Keratinocyte (primary cell): ENCODE measurements around the gene SMYD4.

Experiments
- EZH2 ChIP-seq: IDR thresholded peaks from one replicate; pipeline ENCODE4 v1.6.1; 2012; ENCODE audit warnings: inconsistent platforms, mild to moderate bottlenecking, low read length, moderate library complexity
- TF ChIP-seq, protein P1 (sequence below), 3 experiments: IDR thresholded peaks in 1 of 3; conservative IDR thresholded peaks in 1 of 3; optimal IDR thresholded peaks in 1 of 3; 2 replicates in 2 of 3; 3 replicates in 1 of 3; pipeline versions ENCODE3 to v1.5.1; 2011; ENCODE audit warnings: low read length in 3 of 3, mild to moderate bottlenecking in 3 of 3, moderate library complexity in 2 of 3, control low read depth in 1 of 3, inconsistent platforms in 1 of 3; ENCODE audit not compliant: insufficient read depth in 2 of 3; ENCODE audit errors: extremely low read depth in 1 of 3

DNA sequence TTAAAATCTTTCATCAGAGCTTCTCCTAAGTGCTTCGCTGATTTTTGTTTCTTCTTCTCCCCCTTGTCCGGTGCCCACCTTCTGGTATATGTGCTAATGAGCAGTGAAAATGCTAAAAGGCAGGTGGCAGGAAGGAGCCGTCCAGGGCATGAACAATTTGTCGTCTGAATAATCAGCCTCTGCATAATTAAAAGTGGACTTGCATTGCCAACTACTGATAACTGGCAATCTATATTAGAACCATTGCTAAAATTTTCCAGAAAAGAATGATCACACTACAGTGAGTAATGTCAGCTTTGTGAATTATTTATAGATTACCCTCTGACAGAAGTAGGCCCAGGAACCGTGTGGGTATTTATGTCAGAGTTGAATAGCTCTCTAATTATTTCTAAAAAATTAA lies 39.8 kb downstream of the SMYD4 start:
- TF ChIP-seq, protein P1, sequence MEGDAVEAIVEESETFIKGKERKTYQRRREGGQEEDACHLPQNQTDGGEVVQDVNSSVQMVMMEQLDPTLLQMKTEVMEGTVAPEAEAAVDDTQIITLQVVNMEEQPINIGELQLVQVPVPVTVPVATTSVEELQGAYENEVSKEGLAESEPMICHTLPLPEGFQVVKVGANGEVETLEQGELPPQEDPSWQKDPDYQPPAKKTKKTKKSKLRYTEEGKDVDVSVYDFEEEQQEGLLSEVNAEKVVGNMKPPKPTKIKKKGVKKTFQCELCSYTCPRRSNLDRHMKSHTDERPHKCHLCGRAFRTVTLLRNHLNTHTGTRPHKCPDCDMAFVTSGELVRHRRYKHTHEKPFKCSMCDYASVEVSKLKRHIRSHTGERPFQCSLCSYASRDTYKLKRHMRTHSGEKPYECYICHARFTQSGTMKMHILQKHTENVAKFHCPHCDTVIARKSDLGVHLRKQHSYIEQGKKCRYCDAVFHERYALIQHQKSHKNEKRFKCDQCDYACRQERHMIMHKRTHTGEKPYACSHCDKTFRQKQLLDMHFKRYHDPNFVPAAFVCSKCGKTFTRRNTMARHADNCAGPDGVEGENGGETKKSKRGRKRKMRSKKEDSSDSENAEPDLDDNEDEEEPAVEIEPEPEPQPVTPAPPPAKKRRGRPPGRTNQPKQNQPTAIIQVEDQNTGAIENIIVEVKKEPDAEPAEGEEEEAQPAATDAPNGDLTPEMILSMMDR (optimal IDR thresholded peaks at IDR 0.05 in 1 of 3, IDR thresholded peaks at IDR 0.05 in 1 of 3, conservative IDR thresholded peaks at IDR 0.05 in 1 of 3; ENCODE audit: extremely low read depth in 1 of 3, insufficient read depth in 2 of 3, low read length in 3 of 3), result no peak
- no peak for TF ChIP-seq EZH2
